K562 (cell line): Measurements from ENCODE around the gene ERVH48-1. TPM values are rescaled to one million over a fixed set of nuclear protein-coding genes. Genes with fewer than 3 reads are reported as not detected.

ENCODE experiments used
- CCNT2 ChIP-seq: IDR thresholded peaks from 2 replicates; pipeline ENCODE4 v1.6.1; 2011; ENCODE audit warnings: borderline replicate concordance, low read depth, mild to moderate bottlenecking, moderate library complexity, mixed read lengths, low read length; ENCODE audit not compliant: insufficient read length; ENCODE audit errors: extremely low read depth
- CHD1 ChIP-seq: fragments of 200-600 bp; sonication (generic); IDR thresholded peaks from one replicate; pipeline ENCODE4 v1.6.1; 2012; ENCODE audit warnings: mild to moderate bottlenecking, moderate library complexity, low read length, inconsistent platforms
- CREM ChIP-seq: IDR thresholded peaks from 2 replicates; pipeline ENCODE4 v1.6.1; 2014; ENCODE audit warnings: antibody characterized with exemption, low read depth
- ESRRB ChIP-seq: fragments of 250-450 bp; sonication (Bioruptor Pico); IDR thresholded peaks from 2 replicates; pipeline ENCODE4 v1.5.0; 2020; ENCODE audit warnings: mild to moderate bottlenecking, moderate library complexity, borderline replicate concordance
- FOXJ2 ChIP-seq: fragments of 200-800 bp; sonication (Bioruptor generic); IDR thresholded peaks from 2 replicates; pipeline ENCODE4 v1.6.1; 2016; ENCODE audit warnings: missing genetic modification characterization, missing compliant biosample characterization
- JUND ChIP-seq, 2 experiments: IDR thresholded peaks; 2 replicates in 1 of 2; 3 replicates in 1 of 2; pipeline ENCODE4 v1.6.1; 2011; ENCODE audit warnings: borderline replicate concordance in 2 of 2, low read depth in 2 of 2, low read length in 2 of 2, improper control_type of control experiment in 1 of 2, missing biosample characterization in 1 of 2, missing genetic modification characterization in 1 of 2, missing genetic modification reagents in 1 of 2
- LEF1 ChIP-seq: fragments of 450-650 bp; IDR thresholded peaks from 2 replicates; pipeline ENCODE4 v1.6.1; 2016; ENCODE audit warnings: mild to moderate bottlenecking
- NELFE ChIP-seq: IDR thresholded peaks from 2 replicates; pipeline ENCODE4 v1.6.1; 2011; ENCODE audit warnings: mild to moderate bottlenecking; ENCODE audit not compliant: insufficient read depth, insufficient read length
- NUFIP1 ChIP-seq: fragments of 450-650 bp; IDR thresholded peaks from 2 replicates; pipeline ENCODE4 v1.6.1; 2018; ENCODE audit not compliant: partially characterized antibody
- SMAD3 ChIP-seq: fragments of 450-650 bp; formaldehyde crosslinking; conservative IDR thresholded peaks from 2 replicates; pipeline ENCODE4 v1.4.0; 2020; ENCODE audit warnings: mild to moderate bottlenecking
- SRSF3 ChIP-seq: fragments of 200-400 bp; formaldehyde crosslinking; IDR thresholded peaks from 2 replicates; pipeline ENCODE4 v1.6.1; 2016; ENCODE audit warnings: mild to moderate bottlenecking, low read length, moderate library complexity; ENCODE audit not compliant: insufficient read depth
- STAT5B ChIP-seq: fragments of 250-450 bp; sonication (Bioruptor Pico); IDR thresholded peaks from 2 replicates; pipeline ENCODE4 v1.8.0; 2021; ENCODE audit warnings: mild to moderate bottlenecking, inconsistent platforms
- TEAD2 ChIP-seq: fragments of 450-650 bp; IDR thresholded peaks from 2 replicates; pipeline ENCODE4 v1.6.1; 2016; ENCODE audit warnings: missing genetic modification characterization, control low read depth, missing compliant biosample characterization
- ZNF75A ChIP-seq: fragments of 450-650 bp; formaldehyde crosslinking; IDR thresholded peaks from 2 replicates; pipeline ENCODE4 v1.4.0; 2020; ENCODE audit warnings: mild to moderate bottlenecking
- ZNF77 ChIP-seq: fragments of 250-450 bp; sonication (Bioruptor Pico); IDR thresholded peaks from 2 replicates; pipeline ENCODE4 v1.5.0; 2020
- ZNF79 ChIP-seq: fragments of 250-450 bp; sonication (Bioruptor Pico); IDR thresholded peaks from 2 replicates; pipeline ENCODE4 v1.4.0; 2020; ENCODE audit warnings: low read depth, mild to moderate bottlenecking, moderate library complexity
- polyA plus RNA-seq, 8 experiments: library from polyadenylated mRNA; depleted of rRNA in 4 of 8; stranded (reverse) in 5 of 8; unstranded in 3 of 8; fragments of >200 nt; fragmentation: Nextera tagmentation in 2 of 8; fragmentation: Illumina TruSeq in 1 of 8; extraction: Ambion mirVana in 2 of 8; extraction: Trizol in 1 of 8; gene quantifications; 2 replicates each; pipeline versions ENCODE4 v1.2.1 to v1.2.3, GENCODE V29; 2011 to 2014; ENCODE audit warnings: inconsistent platforms in 1 of 8, missing spikeins in 1 of 8
- total RNA-seq, 7 experiments: library from RNA; depleted of rRNA in 6 of 7; stranded (reverse); fragments of >200 nt in 6 of 7; fragmentation: Illumina TruSeq in 2 of 7; extraction: Trizol in 2 of 7; gene quantifications; 2 replicates each; pipeline versions ENCODE4 v1.2.1 to v1.2.3, GENCODE V29; 2011 to 2021; ENCODE audit warnings: low replicate concordance in 1 of 7
- TF ChIP-seq, protein P1 (sequence below): fragments of 450-650 bp; IDR thresholded peaks from 2 replicates; pipeline ENCODE4 v1.7.1; 2018; ENCODE audit warnings: mild to moderate bottlenecking, low read depth; ENCODE audit not compliant: partially characterized antibody
- TF ChIP-seq, protein P2 (sequence below): fragments of 450-650 bp; IDR thresholded peaks from one replicate; pipeline ENCODE4 v1.6.1; 2018; ENCODE audit warnings: mild to moderate bottlenecking, moderate library complexity; ENCODE audit not compliant: partially characterized antibody
- TF ChIP-seq, protein P3 (sequence below): sonication (generic); formaldehyde crosslinking; IDR thresholded peaks from 2 replicates; pipeline ENCODE4 v1.8.1; 2023; ENCODE audit warnings: mild to moderate bottlenecking, missing genetic modification reagents
- TF ChIP-seq, protein P4 (sequence below): IDR thresholded peaks from 2 replicates; pipeline ENCODE4 v1.6.1; 2016; ENCODE audit warnings: missing genetic modification characterization, missing compliant biosample characterization

ERVH48-1 gene
- total and polyA plus RNA-seq, 9 of the 15 experiments (the other 6 are each of a cell fraction or from before 2014, with no cell fraction given), result 0.08 to 0.49 (median 0.16) TPM; not detected in 3

DNA sequence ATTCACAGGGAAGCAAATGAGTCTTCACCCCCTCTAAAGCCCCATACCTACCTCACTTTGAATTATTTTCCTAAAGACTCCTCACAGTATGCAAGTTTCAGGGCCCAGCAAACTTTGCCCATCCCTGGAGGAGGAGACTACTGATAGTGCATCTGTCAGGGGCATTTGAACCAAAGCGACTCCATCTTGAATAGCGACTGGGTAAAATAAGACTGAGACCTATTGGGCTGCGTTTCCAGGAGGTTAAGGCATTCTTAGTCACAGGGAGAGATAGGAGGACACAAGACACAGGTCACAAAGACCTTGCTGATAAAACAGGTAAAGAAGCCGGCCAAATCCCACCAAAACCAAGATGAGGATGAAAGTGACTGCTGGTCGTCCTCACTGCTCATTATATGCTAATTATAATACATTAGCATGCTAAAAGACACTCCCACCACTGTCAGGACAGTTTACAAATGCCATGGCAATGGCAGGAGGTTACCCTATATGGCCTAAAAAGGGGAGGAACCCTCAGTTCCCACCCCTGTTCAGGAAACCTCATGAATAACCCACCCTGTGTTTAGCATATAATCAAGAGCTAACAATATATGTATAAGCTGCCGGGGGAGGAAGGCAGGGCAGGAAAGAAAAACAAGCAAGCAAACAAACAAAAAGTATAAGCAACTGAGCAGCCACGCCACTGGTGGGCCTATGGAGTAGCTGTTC, 45.7 kb upstream of the ERVH48-1 start (continued):
- TF ChIP-seq, protein P1, sequence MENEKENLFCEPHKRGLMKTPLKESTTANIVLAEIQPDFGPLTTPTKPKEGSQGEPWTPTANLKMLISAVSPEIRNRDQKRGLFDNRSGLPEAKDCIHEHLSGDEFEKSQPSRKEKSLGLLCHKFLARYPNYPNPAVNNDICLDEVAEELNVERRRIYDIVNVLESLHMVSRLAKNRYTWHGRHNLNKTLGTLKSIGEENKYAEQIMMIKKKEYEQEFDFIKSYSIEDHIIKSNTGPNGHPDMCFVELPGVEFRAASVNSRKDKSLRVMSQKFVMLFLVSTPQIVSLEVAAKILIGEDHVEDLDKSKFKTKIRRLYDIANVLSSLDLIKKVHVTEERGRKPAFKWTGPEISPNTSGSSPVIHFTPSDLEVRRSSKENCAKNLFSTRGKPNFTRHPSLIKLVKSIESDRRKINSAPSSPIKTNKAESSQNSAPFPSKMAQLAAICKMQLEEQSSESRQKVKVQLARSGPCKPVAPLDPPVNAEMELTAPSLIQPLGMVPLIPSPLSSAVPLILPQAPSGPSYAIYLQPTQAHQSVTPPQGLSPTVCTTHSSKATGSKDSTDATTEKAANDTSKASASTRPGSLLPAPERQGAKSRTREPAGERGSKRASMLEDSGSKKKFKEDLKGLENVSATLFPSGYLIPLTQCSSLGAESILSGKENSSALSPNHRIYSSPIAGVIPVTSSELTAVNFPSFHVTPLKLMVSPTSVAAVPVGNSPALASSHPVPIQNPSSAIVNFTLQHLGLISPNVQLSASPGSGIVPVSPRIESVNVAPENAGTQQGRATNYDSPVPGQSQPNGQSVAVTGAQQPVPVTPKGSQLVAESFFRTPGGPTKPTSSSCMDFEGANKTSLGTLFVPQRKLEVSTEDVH, result no peak
- TF ChIP-seq CHD1 (no peak), SMAD3 (CRISPR knock-in tag) (peak; percentile 90), ESRRB (CRISPR knock-in tag) (no peak), ZNF79 (CRISPR knock-in tag) (no peak), FOXJ2 (tag) (no peak), JUND (IDR thresholded peaks at IDR 0.05; ENCODE audit: borderline replicate concordance, low read depth, low read length) (no peak), JUND (tag; IDR thresholded peaks at IDR 0.05; ENCODE audit: borderline replicate concordance, low read depth, low read length) (peak; percentile 44; the same call in 1 of the 3 replicates), SRSF3 (no peak), NUFIP1 (no peak), ZNF77 (CRISPR knock-in tag) (no peak), TEAD2 (tag) (peak; percentile 89), STAT5B (CRISPR knock-in tag) (peak; percentile 42; the same call in 1 of the 2 replicates), NELFE (no peak), ZNF75A (no peak), CCNT2 (no peak), CREM (no peak), LEF1 (no peak)
- TF ChIP-seq, protein P2, sequence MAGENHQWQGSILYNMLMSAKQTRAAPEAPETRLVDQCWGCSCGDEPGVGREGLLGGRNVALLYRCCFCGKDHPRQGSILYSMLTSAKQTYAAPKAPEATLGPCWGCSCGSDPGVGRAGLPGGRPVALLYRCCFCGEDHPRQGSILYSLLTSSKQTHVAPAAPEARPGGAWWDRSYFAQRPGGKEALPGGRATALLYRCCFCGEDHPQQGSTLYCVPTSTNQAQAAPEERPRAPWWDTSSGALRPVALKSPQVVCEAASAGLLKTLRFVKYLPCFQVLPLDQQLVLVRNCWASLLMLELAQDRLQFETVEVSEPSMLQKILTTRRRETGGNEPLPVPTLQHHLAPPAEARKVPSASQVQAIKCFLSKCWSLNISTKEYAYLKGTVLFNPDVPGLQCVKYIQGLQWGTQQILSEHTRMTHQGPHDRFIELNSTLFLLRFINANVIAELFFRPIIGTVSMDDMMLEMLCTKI, result no peak
- TF ChIP-seq, protein P3, sequence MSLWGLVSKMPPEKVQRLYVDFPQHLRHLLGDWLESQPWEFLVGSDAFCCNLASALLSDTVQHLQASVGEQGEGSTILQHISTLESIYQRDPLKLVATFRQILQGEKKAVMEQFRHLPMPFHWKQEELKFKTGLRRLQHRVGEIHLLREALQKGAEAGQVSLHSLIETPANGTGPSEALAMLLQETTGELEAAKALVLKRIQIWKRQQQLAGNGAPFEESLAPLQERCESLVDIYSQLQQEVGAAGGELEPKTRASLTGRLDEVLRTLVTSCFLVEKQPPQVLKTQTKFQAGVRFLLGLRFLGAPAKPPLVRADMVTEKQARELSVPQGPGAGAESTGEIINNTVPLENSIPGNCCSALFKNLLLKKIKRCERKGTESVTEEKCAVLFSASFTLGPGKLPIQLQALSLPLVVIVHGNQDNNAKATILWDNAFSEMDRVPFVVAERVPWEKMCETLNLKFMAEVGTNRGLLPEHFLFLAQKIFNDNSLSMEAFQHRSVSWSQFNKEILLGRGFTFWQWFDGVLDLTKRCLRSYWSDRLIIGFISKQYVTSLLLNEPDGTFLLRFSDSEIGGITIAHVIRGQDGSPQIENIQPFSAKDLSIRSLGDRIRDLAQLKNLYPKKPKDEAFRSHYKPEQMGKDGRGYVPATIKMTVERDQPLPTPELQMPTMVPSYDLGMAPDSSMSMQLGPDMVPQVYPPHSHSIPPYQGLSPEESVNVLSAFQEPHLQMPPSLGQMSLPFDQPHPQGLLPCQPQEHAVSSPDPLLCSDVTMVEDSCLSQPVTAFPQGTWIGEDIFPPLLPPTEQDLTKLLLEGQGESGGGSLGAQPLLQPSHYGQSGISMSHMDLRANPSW, result no peak
- TF ChIP-seq, protein P4, sequence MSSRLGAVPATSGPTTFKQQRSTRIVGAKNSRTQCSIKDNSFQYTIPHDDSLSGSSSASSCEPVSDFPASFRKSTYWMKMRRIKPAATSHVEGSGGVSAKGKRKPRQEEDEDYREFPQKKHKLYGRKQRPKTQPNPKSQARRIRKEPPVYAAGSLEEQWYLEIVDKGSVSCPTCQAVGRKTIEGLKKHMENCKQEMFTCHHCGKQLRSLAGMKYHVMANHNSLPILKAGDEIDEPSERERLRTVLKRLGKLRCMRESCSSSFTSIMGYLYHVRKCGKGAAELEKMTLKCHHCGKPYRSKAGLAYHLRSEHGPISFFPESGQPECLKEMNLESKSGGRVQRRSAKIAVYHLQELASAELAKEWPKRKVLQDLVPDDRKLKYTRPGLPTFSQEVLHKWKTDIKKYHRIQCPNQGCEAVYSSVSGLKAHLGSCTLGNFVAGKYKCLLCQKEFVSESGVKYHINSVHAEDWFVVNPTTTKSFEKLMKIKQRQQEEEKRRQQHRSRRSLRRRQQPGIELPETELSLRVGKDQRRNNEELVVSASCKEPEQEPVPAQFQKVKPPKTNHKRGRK, result no peak
